Neural cell (in vitro differentiated cells): ENCODE measurements around the gene RNGTT. TPM values are rescaled to one million over a fixed set of nuclear protein-coding genes. Genes with fewer than 3 reads are reported as not detected.
A peak's percentile ranks its signal among the peaks of the same experiment; 100 is the strongest.

Experiments used
- H2AFZ ChIP-seq: fragments of 200-600, 300-800 bp; sonication (generic), shearing (Covaris generic); 2 replicates; pipeline ENCODE4 v1.6.0; 2014; ENCODE audit warnings: low read depth, mild to moderate bottlenecking, antibody characterized with exemption, low read length, moderate library complexity
- H3F3A ChIP-seq: fragments of 200-600 bp; shearing (Covaris generic); 2 replicates; pipeline ENCODE4 v1.6.1; 2016; ENCODE audit warnings: mild to moderate bottlenecking, moderate library complexity, mixed read lengths, antibody characterized with exemption, low read length; ENCODE audit not compliant: insufficient read depth, poor library complexity, severe bottlenecking
- H3K27ac ChIP-seq: fragments of 200-600, 300-800 bp; sonication (generic), shearing (Covaris generic); 2 replicates; pipeline ENCODE4 v1.5.1; 2014; ENCODE audit warnings: mild to moderate bottlenecking, low read length, moderate library complexity
- H3K27me3 ChIP-seq: fragments of 300-800, 200-600 bp; sonication (generic), shearing (Covaris generic); 2 replicates; pipeline ENCODE4 v1.6.0; 2014; ENCODE audit warnings: mild to moderate bottlenecking, low read depth, low read length, moderate library complexity; ENCODE audit not compliant: insufficient read depth
- H3K36me3 ChIP-seq: fragments of 300-800, 200-600 bp; sonication (generic), shearing (Covaris generic); 2 replicates; pipeline ENCODE4 v1.5.1; 2014; ENCODE audit warnings: mild to moderate bottlenecking, antibody characterized with exemption, low read length, moderate library complexity; ENCODE audit not compliant: insufficient read depth
- H3K4me2 ChIP-seq: fragments of 300-800, 200-600 bp; sonication (generic), shearing (Covaris generic); 2 replicates; pipeline ENCODE4 v1.6.0; 2014; ENCODE audit warnings: mild to moderate bottlenecking, low read length
- H3K4me3 ChIP-seq: fragments of 300-800, 200-600 bp; sonication (generic), shearing (Covaris generic); 2 replicates; pipeline ENCODE4 v1.5.1; 2014; ENCODE audit warnings: mild to moderate bottlenecking, low read length, moderate library complexity
- H3K79me2 ChIP-seq: fragments of 200-600 bp; shearing (Covaris generic); replicated peaks from 2 replicates; pipeline ENCODE4 v1.6.0; 2014; ENCODE audit warnings: mild to moderate bottlenecking, low read length, moderate library complexity; ENCODE audit not compliant: insufficient read depth
- H3K9ac ChIP-seq: fragments of 300-800, 200-600 bp; sonication (generic), shearing (Covaris generic); 2 replicates; pipeline ENCODE4 v1.6.1; 2016; ENCODE audit warnings: mild to moderate bottlenecking, low read length, mixed read lengths
- H3K9me2 ChIP-seq: fragments of 200-600 bp; shearing (Covaris generic); 2 replicates; pipeline ENCODE4 v1.6.1; 2016; ENCODE audit warnings: mild to moderate bottlenecking, low read length, mixed read lengths; ENCODE audit not compliant: insufficient read depth
- H3K9me3 ChIP-seq: fragments of 200-600, 300-800 bp; sonication (generic), shearing (Covaris generic); 2 replicates; pipeline ENCODE4 v1.6.1; 2016; ENCODE audit warnings: mild to moderate bottlenecking, mixed run types, low read length, moderate library complexity, mixed read lengths
- H4K20me1 ChIP-seq: fragments of 200-600 bp; shearing (Covaris generic); 2 replicates; pipeline ENCODE4 v1.6.1; 2016; ENCODE audit warnings: mild to moderate bottlenecking, mixed run types; ENCODE audit not compliant: insufficient read depth
- CTCF ChIP-seq: fragments of 450-650 bp; IDR thresholded peaks from 2 replicates; pipeline ENCODE4 v1.5.1; 2014; ENCODE audit warnings: antibody characterized with exemption, mild to moderate bottlenecking, moderate library complexity; ENCODE audit not compliant: poor library complexity, severe bottlenecking
- EP300 ChIP-seq: fragments of 450-650 bp; conservative IDR thresholded peaks from 2 replicates; pipeline ENCODE4 v1.6.1; 2014; ENCODE audit warnings: antibody characterized with exemption, mild to moderate bottlenecking, moderate library complexity; ENCODE audit not compliant: poor library complexity, severe bottlenecking
- EZH2 ChIP-seq: fragments of 200-600, 300-800 bp; shearing (Covaris generic), sonication (generic); IDR thresholded peaks from 2 replicates; pipeline ENCODE4 v1.6.1; 2014; ENCODE audit warnings: antibody characterized with exemption, low read length, borderline replicate concordance, mild to moderate bottlenecking; ENCODE audit not compliant: insufficient read depth, poor library complexity, severe bottlenecking
- MXI1 ChIP-seq: fragments of 450-650 bp; conservative IDR thresholded peaks from 2 replicates; pipeline ENCODE4 v1.6.1; 2014; ENCODE audit warnings: antibody characterized with exemption, mild to moderate bottlenecking; ENCODE audit not compliant: poor library complexity, severe bottlenecking
- POLR2AphosphoS5 ChIP-seq: IDR thresholded peaks from 2 replicates; pipeline ENCODE4 v1.6.1; 2012
- RAD21 ChIP-seq: fragments of 450-650 bp; conservative IDR thresholded peaks from 2 replicates; pipeline ENCODE4 v1.6.1; 2014; ENCODE audit warnings: antibody characterized with exemption, mild to moderate bottlenecking, moderate library complexity
- REST ChIP-seq: IDR thresholded peaks from 2 replicates; pipeline ENCODE4 v1.6.1; 2012; ENCODE audit warnings: borderline replicate concordance
- SMC3 ChIP-seq: fragments of 450-650 bp; conservative IDR thresholded peaks from 2 replicates; pipeline ENCODE4 v1.6.1; 2014; ENCODE audit warnings: antibody characterized with exemption, mild to moderate bottlenecking, moderate library complexity; ENCODE audit not compliant: poor library complexity
- TAF1 ChIP-seq: IDR thresholded peaks from 2 replicates; pipeline ENCODE4 v1.6.1; 2012; ENCODE audit warnings: low read depth
- polyA plus RNA-seq: library from polyadenylated mRNA; depleted of rRNA; stranded (reverse); fragments of >200 nt; gene quantifications from 2 replicates; pipeline ENCODE4 v1.2.3, GENCODE V29; 2014

The RNGTT gene
- polyA plus RNA-seq, 1 donor from 2014 or later = 28.3 TPM

- Histone ChIP-seq H3K9ac (no peak overlapping the region), H3K4me2 (no peak overlapping the region), H3F3A (peaks cover 3% of the 10 kb centered on the region), H4K20me1 (no peaks in the 10 kb centered on the region), H3K36me3 (no peaks in the 10 kb centered on the region), H3K27ac (peak overlapping the region; percentile 15), H3K4me3 (no peak overlapping the region), H3K27me3 (no peaks in the 10 kb centered on the region), H3K79me2 (no peaks in the 10 kb centered on the region), H2AFZ (no peak overlapping the region), H3K9me3 (no peaks in the 10 kb centered on the region), H3K9me2 (no peaks in the 10 kb centered on the region)
- TF ChIP-seq MXI1 = no peak
- TF ChIP-seq EP300 = no peak
- no peak for TF ChIP-seq RAD21
- TF ChIP-seq POLR2AphosphoS5 = no peak
- no peak for TF ChIP-seq SMC3
- no peak for TF ChIP-seq REST
- no peak for TF ChIP-seq CTCF
- no peak for TF ChIP-seq EZH2
- TF ChIP-seq TAF1 = no peak
Observed at GRCh38 chr6:88584581-88585275, 378.7 kb downstream of the RNGTT start.

GRCh38 chr6:88577461-88577860 is 386.0 kb downstream of the RNGTT start:
- no peak overlapping the region for H3K4me2 ChIP-seq
- no peaks in the 10 kb centered on the region for H4K20me1 ChIP-seq
- H3K36me3 ChIP-seq = no peaks in the 10 kb centered on the region
- H3K9me3 ChIP-seq = no peaks in the 10 kb centered on the region
- H2AFZ ChIP-seq = no peak overlapping the region
- no peaks in the 10 kb centered on the region for H3K27me3 ChIP-seq
- no peak overlapping the region for H3K9ac ChIP-seq
- TF ChIP-seq CTCF = no peak
- no peak for TF ChIP-seq EP300
- TF ChIP-seq EZH2 = no peak
- no peak for TF ChIP-seq MXI1
- TF ChIP-seq SMC3 = no peak
- TF ChIP-seq REST = no peak
- no peak for TF ChIP-seq TAF1
- H3K79me2 ChIP-seq = no peaks in the 10 kb centered on the region
- no peaks in the 10 kb centered on the region for H3F3A ChIP-seq
- H3K4me3 ChIP-seq = no peak overlapping the region
- no peaks in the 10 kb centered on the region for H3K9me2 ChIP-seq
- H3K27ac ChIP-seq = no peak overlapping the region
